OCI-LY1 (cell line): ENCODE measurements around the gene MAPK8IP3.

Experiments used
- CTCF ChIP-seq: fragments of 200-600 bp; sonication (generic), shearing (Covaris generic); IDR thresholded peaks from 2 replicates; pipeline ENCODE4 v1.5.1; 2017; ENCODE audit warnings: mild to moderate bottlenecking, antibody characterized with exemption, low read length, moderate library complexity, mixed read lengths
- EZH2 ChIP-seq: fragments of 200-600 bp; sonication (generic), shearing (Covaris generic); IDR thresholded peaks from 2 replicates; pipeline ENCODE4 v1.8.0; 2017; ENCODE audit warnings: borderline replicate concordance, mixed run types, mild to moderate bottlenecking, antibody characterized with exemption, low read length, moderate library complexity, mixed read lengths

DNA sequence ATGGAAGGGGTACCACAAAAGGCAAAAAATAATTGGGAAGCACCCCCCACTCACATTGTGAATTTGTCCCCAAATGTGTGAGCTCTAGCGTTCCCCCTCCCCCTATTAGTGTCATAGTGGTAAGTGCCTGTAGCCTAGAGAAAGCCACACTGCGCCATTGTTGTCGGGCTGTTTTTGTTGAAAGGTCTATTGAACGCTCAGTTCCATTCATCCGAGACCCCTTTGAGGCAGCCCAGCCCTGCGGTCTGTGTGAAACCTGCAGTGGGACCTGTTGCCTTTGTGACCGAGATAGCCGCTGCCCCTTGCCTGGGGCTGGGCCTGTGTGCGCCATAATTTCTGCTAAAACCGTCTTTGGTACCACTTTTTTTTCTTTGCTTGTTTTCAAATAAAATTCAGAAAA is 25.0 kb upstream of the MAPK8IP3 start:
- no peak for TF ChIP-seq CTCF
- no peak for TF ChIP-seq EZH2
